T-helper 1 cell (primary cell): Measurements from ENCODE around the gene MAGI1.
A peak's percentile ranks its signal among the peaks of the same experiment; 100 is the strongest.

Experiments
- DNase-seq, 5 donors: peaks; one replicate each; pipeline ENCODE4 v3.0.0-alpha.2; 2012 to 2020

MAGI1 gene

GRCh38 chr3:65787340-65787739 lies 251.4 kb downstream of the MAGI1 start:
- DNase-seq = no peak

GRCh38 chr3:65786890-65787289 lies 251.8 kb downstream of the MAGI1 start:
- no peak for DNase-seq

- DNase-seq = peak in 1 of 5 donors; percentile 9
Observed at GRCh38 chr3:65785065-65785645, 253.6 kb downstream of the MAGI1 start.

GRCh38 chr3:65783117-65783516 lies 255.6 kb downstream of the MAGI1 start:
- no peak for DNase-seq

- DNase-seq = no peak
Observed at GRCh38 chr3:65781594-65781993, 257.1 kb downstream of the MAGI1 start.

GRCh38 chr3:65779390-65779789 lies 259.3 kb downstream of the MAGI1 start:
- no peak for DNase-seq

- no peak for DNase-seq
Observed at GRCh38 chr3:65778968-65779367, 259.8 kb downstream of the MAGI1 start.

GRCh38 chr3:65777050-65777449 lies 261.7 kb downstream of the MAGI1 start:
- no peak for DNase-seq

GRCh38 chr3:65776494-65776893 lies 262.2 kb downstream of the MAGI1 start:
- DNase-seq = no peak

GRCh38 chr3:65776081-65776480 lies 262.6 kb downstream of the MAGI1 start:
- no peak for DNase-seq

- DNase-seq = no peak
Observed at GRCh38 chr3:65772758-65773157, 266.0 kb downstream of the MAGI1 start.

GRCh38 chr3:65767551-65767950 lies 271.2 kb downstream of the MAGI1 start:
- no peak for DNase-seq

GRCh38 chr3:65762235-65762580 lies 276.5 kb downstream of the MAGI1 start:
- DNase-seq = no peak

GRCh38 chr3:65761446-65762234 lies 277.1 kb downstream of the MAGI1 start:
- DNase-seq = no peak

- DNase-seq = no peak
Observed at GRCh38 chr3:65758876-65759598, 279.7 kb downstream of the MAGI1 start.

- DNase-seq = no peak
Observed at GRCh38 chr3:65758438-65758837, 280.3 kb downstream of the MAGI1 start.

GRCh38 chr3:65752636-65753035 lies 286.1 kb downstream of the MAGI1 start:
- DNase-seq = no peak

- DNase-seq = no peak
Observed at GRCh38 chr3:65751123-65751700, 287.5 kb downstream of the MAGI1 start.

- DNase-seq = no peak
Observed at GRCh38 chr3:65749066-65749465, 289.7 kb downstream of the MAGI1 start.

- DNase-seq = no peak
Observed at GRCh38 chr3:65748326-65748725, 290.4 kb downstream of the MAGI1 start.

GRCh38 chr3:65746848-65747247 lies 291.9 kb downstream of the MAGI1 start:
- no peak for DNase-seq

- DNase-seq = no peak
Observed at GRCh38 chr3:65745306-65745705, 293.4 kb downstream of the MAGI1 start.

- DNase-seq = no peak
Observed at GRCh38 chr3:65742914-65743313, 295.8 kb downstream of the MAGI1 start.

- no peak for DNase-seq
Observed at GRCh38 chr3:65741540-65741939, 297.2 kb downstream of the MAGI1 start.
